Measurements from ENCODE around the gene EXOC4.

GRCh38 chr7:133556553-133556952 is 303.7 kb downstream of the EXOC4 start:
- TF ChIP-seq POLR2A (IDR thresholded peaks at IDR 0.05) (no peak), CTCF (IDR thresholded peaks at IDR 0.05) (no peak), POLR2AphosphoS5 (IDR thresholded peaks at IDR 0.05) (no peak)
